CD4-positive, alpha-beta memory T cell (primary cell): ENCODE data around the gene METAP1. TPM values are rescaled to one million over a fixed set of nuclear protein-coding genes. Genes with fewer than 3 reads are reported as not detected.

Experiments used
- CTCF ChIA-PET: fragments of 350-600 bp; sonication (Branson Sonifier 250); formaldehyde crosslinking; loops from one replicate; lab custom pipeline; 2021; ENCODE audit warnings: inconsistent platforms; ENCODE audit not compliant: partially characterized antibody; lab: Charles Lee
- POLR2A ChIA-PET: fragments of 350-600 bp; sonication (Branson Sonifier 250); formaldehyde crosslinking; loops from one replicate; lab custom pipeline; 2021; ENCODE audit not compliant: partially characterized antibody; lab: Charles Lee
- DNase-seq, 5 donors: peaks; one replicate each; pipeline versions ENCODE4 v3.0.0 to v3.0.0-alpha.2; 2020 to 2022; ENCODE audit warnings: mixed read lengths in 1 of 5
- H3K27ac ChIP-seq: one replicate; pipeline ENCODE4 v1.7.0; 2013; ENCODE audit warnings: low read depth, low read length
- H3K27me3 ChIP-seq: 2 replicates; pipeline ENCODE4 v1.7.0; 2013; ENCODE audit warnings: mild to moderate bottlenecking, low read length, moderate library complexity; ENCODE audit not compliant: insufficient read depth
- H3K36me3 ChIP-seq: 2 replicates; pipeline ENCODE4 v1.7.0; 2013; ENCODE audit warnings: mild to moderate bottlenecking, low read length, moderate library complexity; ENCODE audit not compliant: insufficient read depth
- H3K4me1 ChIP-seq: 2 replicates; pipeline ENCODE4 v1.7.0; 2013; ENCODE audit warnings: mild to moderate bottlenecking, low read length, moderate library complexity; ENCODE audit not compliant: insufficient read depth
- H3K4me3 ChIP-seq, 2 donors: one replicate each; pipeline ENCODE4 v1.7.0; 2013; ENCODE audit warnings: low read length in 2 of 2, mild to moderate bottlenecking in 1 of 2
- H3K9me3 ChIP-seq, 2 donors: one replicate each; pipeline ENCODE4 v1.7.0; 2013; ENCODE audit warnings: low read length in 2 of 2, control low read depth in 1 of 2; ENCODE audit not compliant: control insufficient read depth in 1 of 2
- H3K27ac Mint-ChIP-seq, 7 donors: one replicate each; pipeline ENCODE4 v1.8.0; 2020 to 2021; ENCODE audit warnings: mixed read lengths in 7 of 7, mild to moderate bottlenecking in 6 of 7, inconsistent platforms in 3 of 7, moderate library complexity in 3 of 7
- H3K27me3 Mint-ChIP-seq, 2 donors: one replicate each; pipeline ENCODE4 v1.8.0; 2020 to 2021; ENCODE audit warnings: mixed read lengths in 2 of 2
- H3K36me3 Mint-ChIP-seq, 2 donors: one replicate each; pipeline ENCODE4 v1.8.0; 2020 to 2021; ENCODE audit warnings: mixed read lengths in 2 of 2, inconsistent platforms in 1 of 2, mild to moderate bottlenecking in 1 of 2
- H3K4me1 Mint-ChIP-seq, 4 donors: one replicate each; pipeline ENCODE4 v1.8.0; 2020 to 2021; ENCODE audit warnings: mixed read lengths in 4 of 4, mild to moderate bottlenecking in 1 of 4
- H3K4me3 Mint-ChIP-seq, 8 donors: one replicate each; pipeline ENCODE4 v1.8.0; 2020 to 2021; ENCODE audit warnings: mixed read lengths in 8 of 8, mild to moderate bottlenecking in 7 of 8, moderate library complexity in 6 of 8, inconsistent platforms in 3 of 8
- H3K9me3 Mint-ChIP-seq, 8 donors: one replicate each; pipeline ENCODE4 v1.8.0; 2020 to 2021; ENCODE audit warnings: mixed read lengths in 8 of 8, mild to moderate bottlenecking in 5 of 8, inconsistent platforms in 3 of 8, moderate library complexity in 1 of 8
- intact Hi-C: fragments of 100-400 bp; cut with micrococcal nuclease; formaldehyde crosslinking; loops from one replicate; pipeline ENCODE4 v1.15.1; 2023
- polyA plus RNA-seq, 2 donors: library from polyadenylated mRNA; unstranded; fragments of 300-500 nt; fragmentation: Illumina TruSeq; gene quantifications; one replicate each; pipeline ENCODE4 v1.2.3, GENCODE V29; 2021
- total RNA-seq, 2 experiments: library from RNA; stranded (reverse); gene quantifications; one replicate each; pipeline ENCODE4 v1.2.3, GENCODE V29; 2021

The METAP1 gene
- total and polyA plus RNA-seq, 4 experiments from 2014 or later: 33.5 to 36.7 (median 35.0) TPM

- intact Hi-C loops: loop anchor here (1.0 to 2.0 kb wide), 2 partner anchors 13 to 48 kb away; partner anchors contain the start of gene METAP1
- no peaks in the 10 kb centered on the region for H3K27me3 ChIP-seq
- no peaks in the 10 kb centered on the region for H3K9me3 ChIP-seq
- peak overlapping the region; percentile 7 to 73 (median 70) for H3K4me3 Mint-ChIP-seq
- H3K36me3 Mint-ChIP-seq: peaks cover 31 to 40% of the 10 kb centered on the region in 2 donors
- H3K4me1 ChIP-seq: peaks cover 21% of the 10 kb centered on the region
- H3K27ac ChIP-seq: peak overlapping the region; percentile 42
- H3K36me3 ChIP-seq: peaks cover 12% of the 10 kb centered on the region
- peaks cover 10 to 22% (median 18%) of the 10 kb centered on the region in 4 donors for H3K4me1 Mint-ChIP-seq
- no peak overlapping the region for H3K4me3 ChIP-seq
- ChIA-PET CTCF (interaction anchor here (0.8 to 2.6 kb wide), 5 partner anchors 12 to 764 kb away, joined by 3 to 34 read pairs (median 4); partner anchors contain the start of genes EIF4E and METAP1), POLR2A (interaction anchor here (1.0 to 1.9 kb wide), 11 partner anchors 9 to 904 kb away, joined by 3 to 41 read pairs (median 4); partner anchors contain the start of genes ADH5, EIF4E, METAP1 and RAP1GDS1)
- DNase-seq: peak in 4 of 5 donors; percentile 51 to 70 (median 62)
- peak overlapping the region; percentile 69 to 94 (median 89) for H3K27ac Mint-ChIP-seq
- peaks cover 0 to 7% (median 2%) of the 10 kb centered on the region in 8 donors for H3K9me3 Mint-ChIP-seq
- no peaks in the 10 kb centered on the region for H3K27me3 Mint-ChIP-seq
Observed at GRCh38 chr4:99043346-99043745, 47.8 kb downstream of the METAP1 start.

- ChIA-PET POLR2A (no interaction called here), CTCF (interaction anchor here (1.6 to 3.4 kb wide), 2 partner anchors 9 to 53 kb away, joined by 10 to 29 read pairs; partner anchors contain the start of gene METAP1)
- intact Hi-C loops: no loop called here
- no peak overlapping the region for H3K4me3 Mint-ChIP-seq
- H3K4me1 ChIP-seq: peaks cover 16% of the 10 kb centered on the region
- H3K36me3 Mint-ChIP-seq: peaks cover 40 to 59% of the 10 kb centered on the region in 2 donors
- peaks cover 15 to 21% (median 19%) of the 10 kb centered on the region in 4 donors for H3K4me1 Mint-ChIP-seq
- H3K9me3 Mint-ChIP-seq: peaks cover 0 to 1% (median 0%) of the 10 kb centered on the region in 8 donors
- peaks cover 22% of the 10 kb centered on the region for H3K36me3 ChIP-seq
- no peak for DNase-seq
- H3K4me3 ChIP-seq: no peak overlapping the region
- H3K27ac ChIP-seq: no peak overlapping the region
- no peaks in the 10 kb centered on the region for H3K27me3 ChIP-seq
- H3K9me3 ChIP-seq: no peaks in the 10 kb centered on the region
- no peaks in the 10 kb centered on the region for H3K27me3 Mint-ChIP-seq
- peak overlapping the region in 4 of 7 donors; percentile 10 to 66 (median 50) for H3K27ac Mint-ChIP-seq
Observed at GRCh38 chr4:99047710-99048109, 52.2 kb downstream of the METAP1 start.

GRCh38 chr4:99052902-99053301, 57.4 kb downstream of the METAP1 start:
- H3K9me3 Mint-ChIP-seq: peaks cover 0 to 1% (median 0%) of the 10 kb centered on the region in 8 donors
- Histone ChIP-seq H3K36me3 (peaks cover 25% of the 10 kb centered on the region), H3K9me3 (no peaks in the 10 kb centered on the region), H3K4me1 (peaks cover 7% of the 10 kb centered on the region), H3K27ac (no peak overlapping the region), H3K27me3 (no peaks in the 10 kb centered on the region), H3K4me3 (no peak overlapping the region)
- intact Hi-C loops: no loop called here
- CTCF ChIA-PET: interaction anchor here (1.4 to 11.7 kb wide), 4 partner anchors 9 to 585 kb away, joined by 3 to 373 read pairs (median 20); partner anchors contain the start of gene METAP1
- H3K4me1 Mint-ChIP-seq: peaks cover 15 to 33% (median 23%) of the 10 kb centered on the region in 4 donors
- POLR2A ChIA-PET: interaction anchor here (1.1 to 2.4 kb wide), 3 partner anchors 9 to 57 kb away, joined by 4 to 11 read pairs (median 10); partner anchors contain the start of gene METAP1
- peak overlapping the region in 2 of 8 donors; percentile 11 for H3K4me3 Mint-ChIP-seq
- peaks cover 39 to 50% of the 10 kb centered on the region in 2 donors for H3K36me3 Mint-ChIP-seq
- H3K27ac Mint-ChIP-seq: peak overlapping the region; percentile 14 to 89 (median 81)
- H3K27me3 Mint-ChIP-seq: no peaks in the 10 kb centered on the region
- no peak for DNase-seq

GRCh38 chr4:99054428-99054994, 59.0 kb downstream of the METAP1 start:
- Histone ChIP-seq H3K27me3 (no peaks in the 10 kb centered on the region), H3K4me1 (peaks cover 7% of the 10 kb centered on the region), H3K9me3 (no peaks in the 10 kb centered on the region), H3K36me3 (peaks cover 19% of the 10 kb centered on the region), H3K4me3 (no peak overlapping the region), H3K27ac (no peak overlapping the region)
- Mint-ChIP-seq H3K36me3 (peaks cover 36 to 48% of the 10 kb centered on the region in 2 donors), H3K4me3 (no peak overlapping the region), H3K4me1 (peaks cover 15 to 33% (median 23%) of the 10 kb centered on the region in 4 donors), H3K27ac (peak overlapping the region in 5 of 7 donors; percentile 37 to 88 (median 86)), H3K9me3 (peaks cover 0 to 1% (median 0%) of the 10 kb centered on the region in 8 donors), H3K27me3 (no peaks in the 10 kb centered on the region)
- no peak for DNase-seq
- POLR2A ChIA-PET: interaction anchor here (0.9 to 1.8 kb wide), 3 partner anchors 11 to 60 kb away, joined by 3 to 11 read pairs (median 3); partner anchors contain the start of gene METAP1
- CTCF ChIA-PET: interaction anchor here (0.8 to 11.7 kb wide), 6 partner anchors 10 to 587 kb away, joined by 3 to 373 read pairs (median 4); partner anchors contain the start of gene METAP1
- intact Hi-C loops: no loop called here

DNA sequence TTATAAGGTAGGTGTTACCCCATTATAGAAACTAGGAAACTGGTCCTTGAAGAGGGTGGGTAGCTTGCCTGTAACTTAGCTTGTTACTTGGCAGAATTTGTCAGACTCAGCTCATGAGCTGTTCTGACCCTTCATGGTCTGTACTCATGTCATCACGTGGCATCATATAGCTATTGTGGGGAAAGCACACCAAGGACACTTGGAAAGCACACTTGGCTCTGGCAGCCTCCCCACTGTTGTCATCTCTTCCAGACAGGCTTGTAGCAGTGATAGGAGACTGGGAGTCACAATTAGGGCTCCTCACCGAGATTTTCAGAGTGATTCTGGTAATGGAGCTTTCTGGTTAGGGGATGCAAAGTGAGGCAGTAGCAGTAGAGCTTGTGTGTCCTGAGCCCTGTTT, 62.7 kb downstream of the METAP1 start:
- POLR2A ChIA-PET: interaction anchor here (1.2 to 3.6 kb wide), 2 partner anchors 31 to 63 kb away, joined by 12 to 66 read pairs; partner anchors contain the start of genes ADH5 and METAP1
- intact Hi-C loops: loop anchor here (5.0 kb wide), 2 partner anchors 349 to 401 kb away; partner anchors contain the start of gene TSPAN5
- Mint-ChIP-seq H3K9me3 (no peaks in the 10 kb centered on the region), H3K4me3 (no peak overlapping the region), H3K27me3 (no peaks in the 10 kb centered on the region), H3K27ac (peak overlapping the region in 1 of 7 donors; percentile 36), H3K4me1 (peaks cover 5 to 20% (median 12%) of the 10 kb centered on the region in 4 donors), H3K36me3 (peaks cover 30 to 46% of the 10 kb centered on the region in 2 donors)
- no peak for DNase-seq
- CTCF ChIA-PET: interaction anchor here (0.9 to 11.7 kb wide), 6 partner anchors 17 to 591 kb away, joined by 3 to 373 read pairs (median 8); partner anchors contain the start of genes ADH5 and METAP1
- H3K4me3 ChIP-seq: no peak overlapping the region
- H3K27ac ChIP-seq: no peak overlapping the region
- no peaks in the 10 kb centered on the region for H3K9me3 ChIP-seq
- H3K36me3 ChIP-seq: peaks cover 14% of the 10 kb centered on the region
- H3K4me1 ChIP-seq: peaks cover 7% of the 10 kb centered on the region
- H3K27me3 ChIP-seq: no peaks in the 10 kb centered on the region

DNA sequence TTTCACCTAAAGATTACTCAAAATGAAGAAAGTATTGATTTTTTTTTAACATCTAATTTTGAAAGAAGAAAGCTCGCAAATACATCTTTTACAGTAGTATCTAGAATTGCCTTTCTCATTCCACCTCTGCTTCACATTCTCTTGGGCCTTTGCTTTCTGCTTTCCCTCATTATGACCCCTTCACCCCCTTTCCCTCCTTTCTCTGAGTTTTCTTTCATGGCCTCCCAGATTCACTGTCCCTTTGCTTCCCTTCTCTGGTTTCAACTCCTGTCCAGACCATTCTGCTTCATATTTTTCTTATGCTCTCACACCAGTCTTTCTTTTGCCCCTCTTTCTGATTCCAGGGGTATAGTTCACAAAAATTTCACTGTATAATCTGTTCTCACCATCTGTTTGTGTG, 64.0 kb downstream of the METAP1 start:
- Mint-ChIP-seq H3K36me3 (peaks cover 31 to 46% of the 10 kb centered on the region in 2 donors), H3K9me3 (no peaks in the 10 kb centered on the region), H3K4me1 (peaks cover 5 to 10% (median 8%) of the 10 kb centered on the region in 4 donors), H3K4me3 (no peak overlapping the region), H3K27ac (peak overlapping the region in 4 of 7 donors; percentile 15 to 81 (median 24)), H3K27me3 (no peaks in the 10 kb centered on the region)
- Histone ChIP-seq H3K27me3 (no peaks in the 10 kb centered on the region), H3K4me1 (peaks cover 7% of the 10 kb centered on the region), H3K4me3 (no peak overlapping the region), H3K36me3 (peaks cover 14% of the 10 kb centered on the region), H3K9me3 (no peaks in the 10 kb centered on the region), H3K27ac (no peak overlapping the region)
- intact Hi-C loops: loop anchor here (5.0 kb wide), 2 partner anchors 348 to 402 kb away; partner anchors contain the start of gene TSPAN5
- ChIA-PET CTCF (interaction anchor here (0.7 to 11.7 kb wide), 3 partner anchors 63 to 129 kb away, joined by 3 to 373 read pairs (median 3); partner anchors contain the start of gene METAP1), POLR2A (no interaction called here)
- no peak for DNase-seq
